ENCODE data around the gene GREM2. TPM values are rescaled to one million over a fixed set of nuclear protein-coding genes. Genes with fewer than 3 reads are reported as not detected.

Gene GREM2
- total and polyA plus RNA-seq, 2 of the 4 experiments (the other 2 are of a cell fraction) = 3.0 to 14.2 TPM

DNA sequence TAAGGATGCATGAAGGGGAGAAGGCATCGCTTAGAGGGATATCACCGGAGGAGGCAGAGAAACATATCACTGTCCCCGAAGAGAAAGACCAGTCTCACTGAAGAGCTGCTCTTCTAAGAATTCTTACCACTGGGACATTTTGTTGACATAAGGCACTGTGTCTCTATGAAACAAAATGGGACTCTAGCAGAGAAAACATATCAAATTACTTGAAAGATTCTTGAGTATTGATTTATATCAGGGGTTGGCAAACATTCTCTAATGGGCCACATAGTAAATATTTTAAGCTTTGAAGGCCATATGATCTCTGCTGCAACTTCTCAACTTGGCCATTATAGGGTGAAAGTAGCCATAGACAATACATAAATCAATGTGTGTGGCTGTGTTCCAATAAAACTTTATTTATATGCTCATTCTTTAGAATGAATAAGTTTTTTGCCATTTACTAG is 41.0 kb upstream of the GREM2 start:
- Histone ChIP-seq H3K4me2 (ENCODE audit: low read depth, low read length) (no peak overlapping the region), H3K36me3 (ENCODE audit: control insufficient read depth, insufficient read depth, low read length) (no peaks in the 10 kb centered on the region), H3K4me3 (ENCODE audit: insufficient read depth, low read depth, low read length) (no peak overlapping the region), H3K4ac (ENCODE audit: low read depth, low read length) (no peak overlapping the region), H3K18ac (ENCODE audit: low read depth, low read length) (no peak overlapping the region), H3K27ac (ENCODE audit: insufficient read depth, low read length) (no peak overlapping the region), H3K23ac (ENCODE audit: low read depth, low read length) (no peak overlapping the region), H3K9me3 (ENCODE audit: control insufficient read depth, insufficient read depth, low read length) (no peaks in the 10 kb centered on the region), H3K79me1 (ENCODE audit: low read depth in 1 of 2, low read length in 2 of 2) (no peaks in the 10 kb centered on the region), H2AFZ (replicated peaks; ENCODE audit: low read length, poor library complexity) (no peak overlapping the region), H2AK5ac (ENCODE audit: low read depth, low read length) (no peak overlapping the region; the same call in 1 of the 2 replicates), H2BK20ac (ENCODE audit: low read depth, low read length) (no peak overlapping the region), H2BK15ac (ENCODE audit: low read depth, low read length) (no peak overlapping the region), H3K4me1 (ENCODE audit: control insufficient read depth, insufficient read depth, low read length) (no peaks in the 10 kb centered on the region; the same call in 1 of the 2 replicates), H3K56ac (ENCODE audit: extremely low read depth, insufficient read depth, low read length) (no peak overlapping the region), H2BK120ac (ENCODE audit: low read depth, low read length) (no peak overlapping the region), H2AK9ac (replicated peaks; ENCODE audit: low read depth, low read length, poor library complexity) (no peak overlapping the region), H4K8ac (ENCODE audit: low read depth in 2 of 2, low read length in 2 of 2) (no peak overlapping the region), H2BK5ac (ENCODE audit: low read depth, low read length, poor library complexity, severe bottlenecking) (no peak overlapping the region), H4K5ac (ENCODE audit: low read depth, low read length) (no peak overlapping the region), H4K91ac (ENCODE audit: insufficient read depth, low read depth, low read length) (no peak overlapping the region), H3K14ac (replicated peaks; ENCODE audit: low read depth, low read length) (no peak overlapping the region), H3K9ac (ENCODE audit: low read depth, low read length) (no peak overlapping the region), H4K20me1 (ENCODE audit: insufficient read depth, low read length) (no peaks in the 10 kb centered on the region), H3K9me1 (ENCODE audit: insufficient read depth, low read length) (no peaks in the 10 kb centered on the region), H3K27me3 (ENCODE audit: control insufficient read depth, insufficient read depth, low read length) (no peaks in the 10 kb centered on the region; the same call in 1 of the 2 replicates)
- in situ Hi-C loops (cut with MboI; ENCODE audit: low sequenced_read_pairs) = no loop called here
- dilution Hi-C loops (cut with HindIII; ENCODE audit: low sequenced_read_pairs, unreplicated experiment) = no loop called here
- POLR2A ChIA-PET (ENCODE audit: unreplicated experiment) = no interaction called here
- TF ChIP-seq RCOR1 (IDR thresholded peaks at IDR 0.05; ENCODE audit: insufficient replicate concordance, low read length) (no peak), CHD1 (IDR thresholded peaks at IDR 0.05; ENCODE audit: low read depth, low read length) (no peak), POLR2A (IDR thresholded peaks at IDR 0.05; ENCODE audit: low read depth, low read length) (no peak), CEBPB (IDR thresholded peaks at IDR 0.05; ENCODE audit: low read depth, low read length) (no peak), BHLHE40 (IDR thresholded peaks at IDR 0.05; ENCODE audit: low read depth, low read length) (no peak), RFX5 (IDR thresholded peaks at IDR 0.05; ENCODE audit: low read depth, low read length) (no peak), MAZ (IDR thresholded peaks at IDR 0.05; ENCODE audit: borderline replicate concordance, low read depth, low read length) (no peak)
- TF ChIP-seq, protein P1, sequence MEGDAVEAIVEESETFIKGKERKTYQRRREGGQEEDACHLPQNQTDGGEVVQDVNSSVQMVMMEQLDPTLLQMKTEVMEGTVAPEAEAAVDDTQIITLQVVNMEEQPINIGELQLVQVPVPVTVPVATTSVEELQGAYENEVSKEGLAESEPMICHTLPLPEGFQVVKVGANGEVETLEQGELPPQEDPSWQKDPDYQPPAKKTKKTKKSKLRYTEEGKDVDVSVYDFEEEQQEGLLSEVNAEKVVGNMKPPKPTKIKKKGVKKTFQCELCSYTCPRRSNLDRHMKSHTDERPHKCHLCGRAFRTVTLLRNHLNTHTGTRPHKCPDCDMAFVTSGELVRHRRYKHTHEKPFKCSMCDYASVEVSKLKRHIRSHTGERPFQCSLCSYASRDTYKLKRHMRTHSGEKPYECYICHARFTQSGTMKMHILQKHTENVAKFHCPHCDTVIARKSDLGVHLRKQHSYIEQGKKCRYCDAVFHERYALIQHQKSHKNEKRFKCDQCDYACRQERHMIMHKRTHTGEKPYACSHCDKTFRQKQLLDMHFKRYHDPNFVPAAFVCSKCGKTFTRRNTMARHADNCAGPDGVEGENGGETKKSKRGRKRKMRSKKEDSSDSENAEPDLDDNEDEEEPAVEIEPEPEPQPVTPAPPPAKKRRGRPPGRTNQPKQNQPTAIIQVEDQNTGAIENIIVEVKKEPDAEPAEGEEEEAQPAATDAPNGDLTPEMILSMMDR (conservative IDR thresholded peaks at IDR 0.05; ENCODE audit: low read depth, low read length) = no peak
- no TSS peak for BruUV-seq (replicated peaks)
- ATAC-seq (ENCODE audit: low read depth) = no peak
- intact Hi-C loops (cut with micrococcal nuclease) = no loop called here
- no peak for DNase-seq
- CTCF ChIA-PET = no interaction called here
- WGBS, 2 experiments (ENCODE audit: extremely low coverage in 2 of 2, insufficient read length in 1 of 2) = no CpG with 5 or more reads among the region's 3 CpGs

Measured in IMR-90 (cell line).